PC-3 (cell line): Measurements from ENCODE around the gene ISLR2.

ENCODE experiments used
- CTCF ChIP-seq: fragments of 300-600 bp; sonication (generic); conservative IDR thresholded peaks from 2 replicates; pipeline ENCODE4 v1.5.1; 2017; ENCODE audit warnings: antibody characterized with exemption, low read depth, mild to moderate bottlenecking, low read length
- EZH2 ChIP-seq: fragments of 300-600 bp; sonication (generic); IDR thresholded peaks from one replicate; pipeline ENCODE4 v1.6.1; 2017; ENCODE audit warnings: antibody characterized with exemption, mild to moderate bottlenecking, low read length; ENCODE audit not compliant: unreplicated experiment

GRCh38 chr15:74159773-74160172, 29.4 kb downstream of the ISLR2 start:
- TF ChIP-seq EZH2 (no peak), CTCF (no peak)
